Renal cortex interstitium (tissue), 11 donors: ENCODE measurements around the gene CYP4F2. TPM values are rescaled to one million over a fixed set of nuclear protein-coding genes. Genes with fewer than 3 reads are reported as not detected.
"Not testable (repeated sequence)": the region's sequence is repeated elsewhere in the genome, so short reads cannot be mapped to it uniquely, and the experiment has no call there.

Source experiments
- DNase-seq, 11 donors: peaks; one replicate each; pipeline ENCODE4 v3.0.0-alpha.2; 2013; ENCODE audit warnings: low read depth in 9 of 11, low spot score in 4 of 11; ENCODE audit errors: extremely low read depth in 1 of 11
- polyA plus RNA-seq, 3 donors: library from polyadenylated mRNA; unstranded; fragments of 120-200 nt; gene quantifications; one replicate each; pipeline ENCODE4 v1.2.1, GENCODE V29; 2013; ENCODE audit not compliant: insufficient read length in 3 of 3

CYP4F2 gene
- polyA plus RNA-seq, 3 donors: 0.39 to 0.53 TPM; not detected in 1

DNA sequence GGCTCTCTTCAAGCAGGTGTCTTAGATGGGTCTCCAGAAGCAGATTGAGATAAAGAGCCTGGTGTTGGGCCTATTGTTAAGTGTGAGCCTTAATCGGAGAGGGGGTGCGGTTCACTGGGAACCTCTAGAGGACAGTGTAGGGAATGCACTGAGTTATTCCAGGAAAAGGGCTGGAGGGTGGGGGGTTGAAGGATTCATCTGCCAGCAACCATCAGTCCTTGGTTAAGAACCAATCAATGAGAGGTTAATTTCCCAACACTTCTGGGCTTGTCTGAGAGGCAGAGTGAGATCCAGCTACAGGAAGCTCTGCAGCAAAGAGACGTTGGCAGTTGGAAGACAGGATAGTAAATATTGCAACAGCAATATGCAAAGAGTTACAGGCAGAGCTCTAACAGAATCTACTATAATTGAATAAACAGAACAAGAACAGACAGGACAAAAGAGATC, 28.7 kb downstream of the CYP4F2 start:
- peak in 9 of 11 donors; percentile 2 to 20 (median 5) for DNase-seq

GRCh38 chr19:15866636-15867035, 31.2 kb downstream of the CYP4F2 start:
- no peak for DNase-seq

GRCh38 chr19:15864824-15865223, 33.0 kb downstream of the CYP4F2 start:
- no peak for DNase-seq

DNA sequence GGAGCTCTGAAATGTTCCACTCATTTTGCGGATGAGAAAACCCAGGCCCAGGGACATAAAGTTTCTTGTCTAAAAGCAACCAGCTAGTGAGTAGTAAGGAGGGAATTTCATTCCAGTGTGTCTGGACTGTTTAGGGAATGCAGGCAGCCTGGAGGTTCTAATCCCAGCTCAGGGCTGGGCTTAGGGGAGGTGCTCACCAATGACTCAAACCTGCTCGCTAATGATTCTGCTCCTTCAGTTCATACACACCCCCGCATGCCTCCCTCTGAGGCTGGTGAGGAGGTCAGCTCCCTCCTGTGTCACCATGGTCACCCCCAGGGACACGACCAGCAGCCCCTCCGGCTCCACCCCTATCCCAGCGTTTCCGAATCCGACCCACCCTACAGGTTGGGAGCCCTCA, 34.6 kb downstream of the CYP4F2 start:
- no peak for DNase-seq

DNA sequence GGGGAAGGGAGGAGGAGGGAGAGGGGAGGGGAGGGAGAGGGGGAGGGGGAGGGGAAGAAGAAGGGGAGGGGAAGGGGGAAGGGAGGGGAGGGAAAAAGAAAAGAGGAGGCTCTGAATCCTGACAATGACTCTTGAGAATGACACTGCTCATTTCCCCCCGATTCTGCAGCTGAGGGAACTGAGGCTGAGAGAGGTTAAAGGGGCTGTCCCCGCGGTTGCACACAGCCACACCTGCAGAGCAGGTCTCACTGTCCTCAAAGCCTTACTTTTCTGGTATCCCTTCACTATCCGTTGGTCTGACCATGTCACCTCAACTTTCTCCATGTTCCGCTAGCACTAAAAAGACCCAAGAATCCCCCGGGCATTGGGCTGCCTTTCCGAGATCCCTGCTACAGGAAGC, 35.4 kb downstream of the CYP4F2 start:
- no peak for DNase-seq

DNA sequence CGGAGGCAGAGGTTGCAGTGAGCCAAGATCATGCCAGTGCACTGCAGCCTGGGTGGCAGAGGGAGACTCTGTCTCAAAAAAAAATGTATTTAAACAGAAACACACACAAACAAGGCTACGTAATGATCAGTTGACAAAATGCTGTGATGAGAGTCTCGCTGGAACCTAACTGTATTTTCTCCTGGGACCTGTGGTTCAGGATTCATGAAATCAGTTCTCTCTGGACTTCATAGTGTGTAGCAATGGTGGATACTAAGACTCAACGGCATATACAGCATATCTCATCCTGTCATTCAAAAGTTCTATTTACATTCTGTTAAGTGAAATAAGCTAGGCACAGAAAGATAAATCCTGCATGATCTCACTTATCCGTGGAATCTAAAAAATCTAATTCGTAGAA, 37.4 kb downstream of the CYP4F2 start:
- DNase-seq: no peak

DNA sequence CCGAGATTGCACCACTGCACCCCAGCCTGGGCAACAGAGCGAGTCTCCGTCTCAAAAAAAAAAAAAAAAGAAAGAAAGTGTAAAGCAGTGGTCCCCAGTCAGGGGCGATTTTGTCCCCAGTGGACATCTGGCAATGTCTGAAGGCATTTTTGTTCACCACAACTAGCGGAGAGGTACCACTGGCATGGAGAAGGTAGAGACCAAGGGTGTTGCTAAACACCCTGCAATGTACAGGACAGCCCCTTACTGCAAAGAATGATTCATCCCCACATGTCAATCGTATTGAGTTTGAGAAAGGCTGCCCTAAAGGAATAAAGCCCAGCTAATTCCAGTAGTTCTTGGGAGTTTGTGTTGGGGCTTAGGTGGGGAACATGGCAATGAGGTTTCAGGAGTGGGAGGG, 38.7 kb downstream of the CYP4F2 start:
- no peak for DNase-seq

- DNase-seq: no peak
Observed at GRCh38 chr19:15850385-15850784, 47.5 kb downstream of the CYP4F2 start.

DNA sequence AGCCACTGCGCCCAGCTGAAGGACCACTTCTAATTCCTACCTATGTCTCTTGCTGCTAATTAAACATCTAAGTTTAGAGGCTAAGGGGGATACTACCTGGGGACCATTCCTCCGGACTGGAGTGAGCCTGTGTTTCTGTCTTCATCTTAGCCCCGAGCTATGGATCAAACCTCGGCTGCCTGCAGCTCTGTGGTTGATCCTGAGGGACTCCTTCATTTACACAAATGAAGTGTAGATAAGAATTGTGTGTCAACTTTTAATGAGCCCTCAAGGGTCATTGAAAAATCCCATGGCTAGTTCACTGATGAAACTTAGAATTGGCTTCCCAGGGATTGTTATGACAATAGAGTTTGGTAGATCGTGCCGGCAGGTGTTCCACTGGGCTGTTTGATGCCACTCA, 51.0 kb downstream of the CYP4F2 start:
- no peak for DNase-seq

GRCh38 chr19:15843894-15844222, 54.0 kb downstream of the CYP4F2 start:
- DNase-seq: not testable (repeated sequence)

GRCh38 chr19:15843203-15843893, 54.5 kb downstream of the CYP4F2 start:
- no peak for DNase-seq

GRCh38 chr19:15841875-15842569, 55.9 kb downstream of the CYP4F2 start:
- no peak for DNase-seq

- DNase-seq: no peak
Observed at GRCh38 chr19:15840833-15841232, 57.0 kb downstream of the CYP4F2 start.

GRCh38 chr19:15839888-15840287, 58.0 kb downstream of the CYP4F2 start:
- not testable (repeated sequence) for DNase-seq

DNA sequence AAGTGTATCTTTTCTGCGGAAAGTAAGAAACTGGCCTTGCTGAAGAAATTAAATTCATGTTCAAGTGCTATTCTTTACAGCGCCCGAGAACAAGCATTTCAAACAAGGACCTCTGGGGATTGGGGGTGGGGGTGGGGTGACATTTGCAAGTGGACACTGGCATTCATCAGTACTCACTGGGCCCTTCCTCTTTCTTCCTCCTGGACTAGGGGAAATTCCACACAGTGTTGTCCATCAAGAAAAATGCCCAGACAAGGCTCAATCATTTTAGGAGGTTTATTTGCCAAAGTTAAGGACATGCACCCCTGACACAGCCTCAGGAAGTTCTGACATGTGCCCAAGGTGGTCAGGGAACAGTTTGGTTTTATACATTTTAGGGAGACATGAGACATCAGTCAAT, 59.5 kb downstream of the CYP4F2 start:
- no peak for DNase-seq

GRCh38 chr19:15837221-15837731, 60.6 kb downstream of the CYP4F2 start:
- DNase-seq: no peak

DNA sequence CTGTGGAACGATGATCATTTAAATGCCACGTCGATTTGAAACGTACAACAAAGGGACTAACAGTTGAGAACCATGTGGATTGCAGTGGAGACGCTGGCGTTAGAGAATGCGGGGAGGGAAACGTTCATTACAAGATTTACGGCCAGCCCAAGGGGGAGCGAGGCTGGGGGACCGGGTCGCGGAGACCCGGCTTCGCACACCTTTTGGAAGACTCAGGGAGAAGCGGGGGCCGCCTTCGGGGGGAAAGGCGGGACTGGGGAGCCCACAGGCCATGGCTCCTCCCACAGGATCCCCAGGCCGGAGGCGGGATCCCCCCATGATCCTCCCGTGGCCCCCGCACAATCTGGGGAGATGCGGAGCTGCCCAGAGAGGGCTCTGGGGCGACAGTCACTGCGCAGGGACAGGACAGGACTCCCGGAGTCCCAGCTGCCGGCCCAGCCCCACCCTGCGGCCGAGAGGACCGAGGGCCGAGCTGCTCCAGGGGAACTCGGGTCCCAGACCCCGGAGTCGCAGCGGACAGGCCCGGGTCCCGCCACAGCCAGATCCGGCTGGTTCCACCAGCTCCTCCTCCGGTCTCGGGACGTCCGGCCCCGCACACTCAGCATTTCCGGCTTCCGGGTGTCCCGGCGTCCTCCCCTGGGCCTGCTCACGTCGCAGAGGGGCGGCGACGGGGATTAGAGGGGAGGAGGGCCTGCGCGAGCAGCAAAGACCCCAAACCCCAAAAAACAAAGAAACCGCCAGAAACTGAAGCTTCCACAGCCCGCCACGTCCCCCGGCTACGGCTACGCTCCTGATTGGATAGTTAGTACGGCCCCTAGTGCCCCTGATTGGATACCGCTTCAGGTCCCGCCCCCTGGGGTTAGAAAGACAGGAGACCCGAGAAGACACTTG, 61.3 kb downstream of the CYP4F2 start:
- peak; percentile 86 to 98 (median 95) for DNase-seq

- DNase-seq: peak in 2 of 11 donors; percentile 2 to 4
Observed at GRCh38 chr19:15835565-15836329, 62.1 kb downstream of the CYP4F2 start.

GRCh38 chr19:15834232-15834631, 63.6 kb downstream of the CYP4F2 start:
- not testable (repeated sequence) for DNase-seq
